H1 (cell line): ENCODE measurements around the gene ADGRB3.

Experiments
- CTCF ChIP-seq, 3 experiments: IDR thresholded peaks; 1 replicate in 2 of 3; 2 replicates in 1 of 3; pipeline versions ENCODE4 v1.5.1 to v1.6.1; 2011; ENCODE audit warnings: low read length in 3 of 3, mild to moderate bottlenecking in 3 of 3, inconsistent platforms in 2 of 3, low read depth in 1 of 3, moderate library complexity in 1 of 3; ENCODE audit not compliant: insufficient read depth in 1 of 3; ENCODE audit errors: control extremely low read depth in 1 of 3
- EGR1 ChIP-seq: IDR thresholded peaks from 2 replicates; pipeline ENCODE4 v1.6.1; 2011; ENCODE audit warnings: low read depth, low read length, borderline replicate concordance
- SIRT6 ChIP-seq: IDR thresholded peaks from one replicate; pipeline ENCODE4 v1.7.1; 2012; ENCODE audit warnings: low read length, inconsistent platforms
- TAF7 ChIP-seq: optimal IDR thresholded peaks from 2 replicates; pipeline ENCODE3; 2011; ENCODE audit warnings: low read depth, mild to moderate bottlenecking, inconsistent platforms, low read length, moderate library complexity, borderline replicate concordance
- ZNF274 ChIP-seq: IDR thresholded peaks from 2 replicates; pipeline ENCODE4 v1.7.0; 2012; ENCODE audit warnings: low read length, borderline replicate concordance; ENCODE audit errors: extremely low read depth
- TF ChIP-seq, protein P1 (sequence below): IDR thresholded peaks from 2 replicates; pipeline ENCODE4 v1.6.1; 2011; ENCODE audit warnings: low read depth, mild to moderate bottlenecking, low read length; ENCODE audit not compliant: insufficient read depth
- TF ChIP-seq, protein P2 (sequence below): IDR thresholded peaks from 2 replicates; pipeline ENCODE4 v1.6.1; 2012; ENCODE audit warnings: inconsistent platforms

- no peak for TF ChIP-seq CTCF (IDR thresholded peaks at IDR 0.05; ENCODE audit: control extremely low read depth in 1 of 3, insufficient read depth in 1 of 3, low read depth in 1 of 3, low read length in 3 of 3)
- TF ChIP-seq ZNF274: no peak
- TF ChIP-seq, protein P1, sequence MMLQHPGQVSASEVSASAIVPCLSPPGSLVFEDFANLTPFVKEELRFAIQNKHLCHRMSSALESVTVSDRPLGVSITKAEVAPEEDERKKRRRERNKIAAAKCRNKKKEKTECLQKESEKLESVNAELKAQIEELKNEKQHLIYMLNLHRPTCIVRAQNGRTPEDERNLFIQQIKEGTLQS: no peak
- TF ChIP-seq, protein P2, sequence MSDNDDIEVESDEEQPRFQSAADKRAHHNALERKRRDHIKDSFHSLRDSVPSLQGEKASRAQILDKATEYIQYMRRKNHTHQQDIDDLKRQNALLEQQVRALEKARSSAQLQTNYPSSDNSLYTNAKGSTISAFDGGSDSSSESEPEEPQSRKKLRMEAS: no peak
- TF ChIP-seq EGR1: no peak
- no peak for TF ChIP-seq TAF7
- no peak for TF ChIP-seq SIRT6
Measured at GRCh38 chr6:68838571-68838970, 203.5 kb downstream of the ADGRB3 start.
